IMR-90 (cell line): ENCODE measurements around the gene NPIPB4. TPM values are rescaled to one million over a fixed set of nuclear protein-coding genes. Genes with fewer than 3 reads are reported as not detected.
"Not testable (repeated sequence)": the region's sequence is repeated elsewhere in the genome, so short reads cannot be mapped to it uniquely, and the experiment has no call there.

Source experiments
- ATAC-seq: fragments of 200-7000 bp; cut with Tn5 transposase; 2 replicates; pipeline ENCODE4 v1.9.1; 2020; ENCODE audit warnings: low read depth, mild to moderate bottlenecking, moderate library complexity
- BruUV-seq: library from RNA; stranded (reverse); fragments of 400-500 nt; replicated peaks from 2 replicates; lab custom pipeline; 2021; lab: Mats Ljungman, UMichigan
- CTCF ChIA-PET: fragments of 300-600 bp; formaldehyde crosslinking; extraction: SDS; loops from one replicate; lab custom pipeline; 2021; ENCODE audit warnings: antibody characterized with exemption; lab: Yijun Ruan, JAX
- POLR2A ChIA-PET: fragments of 300-600 bp; sonication (Branson Sonifier 250); formaldehyde crosslinking; loops from one replicate; lab custom pipeline; 2022; ENCODE audit warnings: antibody characterized with exemption; ENCODE audit not compliant: unreplicated experiment; lab: Charles Lee
- DNase-seq: peaks from one replicate; pipeline ENCODE4 v3.0.0; 2013
- H2AFZ ChIP-seq: replicated peaks from 2 replicates; pipeline ENCODE3; 2013; ENCODE audit warnings: low read length, mild to moderate bottlenecking; ENCODE audit not compliant: poor library complexity
- H2AK5ac ChIP-seq: 2 replicates; pipeline ENCODE4 v1.6.1; 2013; ENCODE audit warnings: low read depth, low read length, inconsistent platforms
- H2AK9ac ChIP-seq: replicated peaks from 2 replicates; pipeline ENCODE3; 2013; ENCODE audit warnings: mild to moderate bottlenecking, low read depth, low read length, moderate library complexity; ENCODE audit not compliant: poor library complexity
- H2BK120ac ChIP-seq: 2 replicates; pipeline ENCODE4 v1.6.1; 2013; ENCODE audit warnings: low read depth, low read length, inconsistent platforms
- H2BK15ac ChIP-seq: 3 replicates; pipeline ENCODE4 v1.6.1; 2013; ENCODE audit warnings: low read depth, low read length, inconsistent platforms
- H2BK20ac ChIP-seq: 2 replicates; pipeline ENCODE4 v1.6.1; 2013; ENCODE audit warnings: low read depth, mild to moderate bottlenecking, inconsistent platforms, low read length, moderate library complexity
- H2BK5ac ChIP-seq: 2 replicates; pipeline ENCODE4 v1.6.1; 2013; ENCODE audit warnings: mild to moderate bottlenecking, low read depth, low read length, inconsistent platforms; ENCODE audit not compliant: poor library complexity, severe bottlenecking
- H3K14ac ChIP-seq: replicated peaks from 2 replicates; pipeline ENCODE4 v1.6.1; 2013; ENCODE audit warnings: low read depth, low read length, inconsistent platforms
- H3K18ac ChIP-seq: 2 replicates; pipeline ENCODE4 v1.6.1; 2013; ENCODE audit warnings: low read depth, low read length, control low read depth
- H3K23ac ChIP-seq: 2 replicates; pipeline ENCODE4 v1.6.1; 2013; ENCODE audit warnings: low read depth, low read length, inconsistent platforms
- H3K27ac ChIP-seq: 2 replicates; pipeline ENCODE4 v1.5.1; 2013; ENCODE audit warnings: mild to moderate bottlenecking, control low read depth, low read length; ENCODE audit not compliant: insufficient read depth
- H3K27me3 ChIP-seq: 2 replicates; pipeline ENCODE4 v1.6.1; 2013; ENCODE audit warnings: low read length; ENCODE audit not compliant: control insufficient read depth, insufficient read depth
- H3K36me3 ChIP-seq: 2 replicates; pipeline ENCODE4 v1.6.1; 2013; ENCODE audit warnings: low read length, mixed read lengths; ENCODE audit not compliant: control insufficient read depth, insufficient read depth
- H3K4ac ChIP-seq: 2 replicates; pipeline ENCODE4 v1.6.1; 2013; ENCODE audit warnings: low read depth, low read length, inconsistent platforms
- H3K4me1 ChIP-seq: 2 replicates; pipeline ENCODE4 v1.6.1; 2013; ENCODE audit warnings: low read length, mixed read lengths; ENCODE audit not compliant: control insufficient read depth, insufficient read depth
- H3K4me2 ChIP-seq: 2 replicates; pipeline ENCODE4 v1.6.1; 2013; ENCODE audit warnings: low read depth, mild to moderate bottlenecking, control low read depth, low read length, moderate library complexity
- H3K4me3 ChIP-seq: 2 replicates; pipeline ENCODE4 v1.5.1; 2013; ENCODE audit warnings: low read depth, mild to moderate bottlenecking, control low read depth, low read length, moderate library complexity; ENCODE audit not compliant: insufficient read depth
- H3K56ac ChIP-seq: 2 replicates; pipeline ENCODE4 v1.6.1; 2013; ENCODE audit warnings: low read length, inconsistent platforms; ENCODE audit not compliant: insufficient read depth; ENCODE audit errors: extremely low read depth
- H3K79me1 ChIP-seq, 2 experiments: 2 replicates each; pipeline ENCODE4 v1.6.1; 2013; ENCODE audit warnings: low read length in 2 of 2, inconsistent platforms in 1 of 2, low read depth in 1 of 2
- H3K9ac ChIP-seq: 2 replicates; pipeline ENCODE4 v1.6.1; 2013; ENCODE audit warnings: low read depth, low read length, control low read depth
- H3K9me1 ChIP-seq: 2 replicates; pipeline ENCODE4 v1.6.1; 2013; ENCODE audit warnings: low read length, inconsistent platforms; ENCODE audit not compliant: insufficient read depth
- H3K9me3 ChIP-seq: 2 replicates; pipeline ENCODE4 v1.6.1; 2013; ENCODE audit warnings: low read length; ENCODE audit not compliant: control insufficient read depth, insufficient read depth
- H4K20me1 ChIP-seq: 2 replicates; pipeline ENCODE4 v1.6.1; 2013; ENCODE audit warnings: low read length, inconsistent platforms; ENCODE audit not compliant: insufficient read depth
- H4K5ac ChIP-seq: 2 replicates; pipeline ENCODE4 v1.6.1; 2013; ENCODE audit warnings: mild to moderate bottlenecking, low read depth, low read length, control low read depth
- H4K8ac ChIP-seq, 2 experiments: 2 replicates each; pipeline ENCODE4 v1.6.1; 2013; ENCODE audit warnings: low read depth in 2 of 2, low read length in 2 of 2, control low read depth in 1 of 2, inconsistent platforms in 1 of 2
- H4K91ac ChIP-seq: 2 replicates; pipeline ENCODE4 v1.6.1; 2013; ENCODE audit warnings: low read depth, low read length, inconsistent platforms; ENCODE audit not compliant: insufficient read depth
- WGBS, 2 experiments: methylation state at CpG; one replicate each; pipeline versions ENCODE4 v1.1.5 to v1.1.7; 2013; ENCODE audit warnings: missing lambda C conversion rate in 2 of 2; ENCODE audit not compliant: insufficient read length in 1 of 2; ENCODE audit errors: extremely low coverage in 2 of 2; 5-methylcytosine and 5-hydroxymethylcytosine counted together
- dilution Hi-C: fragments of 300-500 bp; cut with HindIII; formaldehyde crosslinking; loops from one replicate; pipeline ENCODE4 v1.14.3; 2018; ENCODE audit warnings: low sequenced_read_pairs; ENCODE audit not compliant: unreplicated experiment
- in situ Hi-C: fragments of 300-500 bp; cut with MboI; formaldehyde crosslinking; loops from 3 replicates; pipeline ENCODE4 v1.14.3; 2019; ENCODE audit warnings: low sequenced_read_pairs, inconsistent platforms, mixed read lengths
- intact Hi-C: fragments of 100-400 bp; cut with micrococcal nuclease; formaldehyde crosslinking; loops from 2 replicates; pipeline ENCODE4 v1.10.0; 2022
- polyA plus RNA-seq, 3 experiments: library from polyadenylated mRNA; depleted of rRNA; stranded (reverse); fragments of >200 nt; gene quantifications; 2 replicates each; pipeline ENCODE4 v1.2.3, GENCODE V29; 2012; ENCODE audit warnings: low replicate concordance in 1 of 3
- total RNA-seq: library from RNA; depleted of rRNA; stranded (reverse); fragments of >200 nt; gene quantifications from 2 replicates; pipeline ENCODE4 v1.2.3, GENCODE V29; 2012

The NPIPB4 gene
- total and polyA plus RNA-seq, 2 of the 4 experiments (the other 2 are of a cell fraction), result 13.3 to 28.3 TPM

GRCh38 chr16:21802375-21802663 is 55.2 kb downstream of the NPIPB4 start:
- H4K91ac ChIP-seq, ATAC-seq, POLR2A ChIA-PET, H4K20me1 ChIP-seq, H2AK5ac ChIP-seq, H3K9me1 ChIP-seq, H3K27me3 ChIP-seq, H3K79me1 ChIP-seq, in situ Hi-C loops, H3K4ac ChIP-seq, H3K4me2 ChIP-seq, H2AFZ ChIP-seq, BruUV-seq, H2BK5ac ChIP-seq, dilution Hi-C loops, H2AK9ac ChIP-seq, H3K56ac ChIP-seq, H3K9ac ChIP-seq, H3K27ac ChIP-seq, H3K9me3 ChIP-seq, H2BK120ac ChIP-seq, H2BK20ac ChIP-seq, H3K4me3 ChIP-seq, H3K36me3 ChIP-seq, H3K23ac ChIP-seq, H4K8ac ChIP-seq, H3K4me1 ChIP-seq, H3K14ac ChIP-seq, H2BK15ac ChIP-seq, H3K18ac ChIP-seq, H4K5ac ChIP-seq, DNase-seq: not testable (repeated sequence)
- intact Hi-C loops, result loop anchor here (5.0 kb wide), 2 partner anchors 95 to 220 kb away; no protein-coding TSS in a partner anchor
- no CpG with 5 or more reads among the region's 2 CpGs for WGBS, 2 experiments
- CTCF ChIA-PET, result interaction anchor here (0.7 to 0.8 kb wide), 2 partner anchors 145 to 203 kb away, joined by 3 to 5 read pairs; no protein-coding TSS in a partner anchor
